Measurements from ENCODE around the gene TNFRSF14. TPM values are rescaled to one million over a fixed set of nuclear protein-coding genes. Genes with fewer than 3 reads are reported as not detected.

The TNFRSF14 gene
- total RNA-seq, 2 experiments from 2014 or later: 131 to 134 TPM

Other genes with a start within 250 kb of the TNFRSF14 start
- gene MORN1, start 164.8 kb upstream of the TNFRSF14 start, total RNA-seq: 10 to 100 TPM; 10.5 to 11.6 TPM
- 100 to 1,000 TPM; 140 to 147 TPM for gene RER1, start 164.5 kb upstream of the TNFRSF14 start, total RNA-seq
- gene PEX10, start 143.8 kb upstream of the TNFRSF14 start, total RNA-seq: 1 to 10 TPM; 9.6 to 9.9 TPM
- 10 to 100 TPM; 28.2 to 30.3 TPM for gene PLCH2, start 80.1 kb upstream of the TNFRSF14 start, total RNA-seq
- 10 to 100 TPM; 86.5 to 88.9 TPM for gene PANK4, start 29.8 kb upstream of the TNFRSF14 start, total RNA-seq
- not detected for gene HES5, start 26.1 kb upstream of the TNFRSF14 start, total RNA-seq
- gene PRXL2B, start 30.4 kb downstream of the TNFRSF14 start, total RNA-seq: 10 to 100 TPM; 37.3 to 37.6 TPM
- gene MMEL1, start 76.6 kb downstream of the TNFRSF14 start, total RNA-seq: 1 to 10 TPM; 3.0 to 4.1 TPM
- gene TTC34, start 245.3 kb downstream of the TNFRSF14 start, total RNA-seq: 1 to 10 TPM; 2.7 to 2.8 TPM

All from activated naive CD8-positive, alpha-beta T cell treated with anti-CD3 and anti-CD28 coated beads, Interleukin-2, amount 10 ng/mL, durations not matched to agents 7 days and 5 days (primary cell).